Loucy (cell line): ENCODE measurements around the gene REC8.

Experiments
- CTCF ChIP-seq: fragments of 200-600 bp; sonication (generic); conservative IDR thresholded peaks from 2 replicates; pipeline ENCODE4 v1.5.1; 2014; ENCODE audit warnings: mild to moderate bottlenecking, antibody characterized with exemption, low read length
- EZH2phosphoT487 ChIP-seq: fragments of 200-600 bp; IDR thresholded peaks from 2 replicates; pipeline ENCODE4 v1.6.1; 2018; ENCODE audit warnings: antibody characterized with exemption, mild to moderate bottlenecking, moderate library complexity, borderline replicate concordance

- TF ChIP-seq CTCF (no peak), EZH2phosphoT487 (no peak)
Observed at GRCh38 chr14:24165785-24166184, 6.1 kb upstream of the REC8 start.
